Body of pancreas (tissue), 4 donors: ENCODE measurements around the gene PARP16. TPM values are rescaled to one million over a fixed set of nuclear protein-coding genes. Genes with fewer than 3 reads are reported as not detected.

Experiments used
- ATAC-seq: fragments of 150-250 bp; one replicate; pipeline ENCODE4 v1.9.1; 2016
- DNase-seq, 4 donors: peaks; one replicate each; pipeline ENCODE4 v3.0.0-alpha.2; 2019
- H3K27ac ChIP-seq, 4 donors: fragments of 200-600 bp; sonication (generic); 1 replicate in 3 of 4; 2 replicates in 1 of 4; pipeline versions ENCODE4 v1.5.1 to v1.6.1; 2016 to 2019; ENCODE audit warnings: mild to moderate bottlenecking in 1 of 4, mixed read lengths in 1 of 4, moderate library complexity in 1 of 4
- H3K27me3 ChIP-seq, 2 donors: fragments of 200-600 bp; sonication (generic); one replicate each; pipeline ENCODE4 v1.6.0; 2016; ENCODE audit warnings: mild to moderate bottlenecking in 1 of 2
- H3K36me3 ChIP-seq, 2 donors: fragments of 200-600 bp; sonication (generic); replicated peaks in 1 of 2; 2 replicates each; pipeline ENCODE4 v1.5.1; 2016; ENCODE audit warnings: low read depth in 2 of 2; ENCODE audit not compliant: insufficient read depth in 1 of 2
- H3K4me1 ChIP-seq: fragments of 200-600 bp; sonication (generic); one replicate; pipeline ENCODE4 v1.6.0; 2016
- H3K4me3 ChIP-seq, 2 donors: fragments of 200-600 bp; sonication (generic); 1 replicate in 1 of 2; 2 replicates in 1 of 2; pipeline ENCODE4 v1.5.1; 2016 to 2019
- H3K9me3 ChIP-seq, 3 donors: fragments of 200-600 bp; sonication (generic); 1 replicate in 2 of 3; 2 replicates in 1 of 3; pipeline ENCODE4 v1.5.1; 2016
- POLR2A ChIP-seq, 3 donors: fragments of 450-650 bp; IDR thresholded peaks; one replicate each; pipeline ENCODE4 v1.6.1; 2016; ENCODE audit warnings: antibody characterized with exemption in 3 of 3, mild to moderate bottlenecking in 2 of 3
- WGBS, 2 donors: methylation state at CpG; one replicate each; pipeline ENCODE4 v1.1.5; 2017; 5-methylcytosine and 5-hydroxymethylcytosine counted together
- intact Hi-C: fragments of 100-400 bp; cut with DNase I; formaldehyde crosslinking; loops from one replicate; pipeline ENCODE4 v1.15.1; 2023
- total RNA-seq, 2 donors: library from RNA; depleted of rRNA; stranded (reverse); fragments of >200 nt; gene quantifications; one replicate each; pipeline ENCODE4 v1.1.0, GENCODE V29; 2016
- TF ChIP-seq, protein P1 (sequence below), 7 experiments: fragments of 450-650 bp in 4 of 7; fragments of 200-600 bp in 3 of 7; sonication (generic) in 3 of 7; IDR thresholded peaks; one replicate each; pipeline ENCODE4 v1.5.1; 2016 to 2019; ENCODE audit warnings: antibody characterized with exemption in 7 of 7

The PARP16 gene
- total RNA-seq, 2 donors from 2014 or later, result 5.2 to 17.5 TPM

DNA sequence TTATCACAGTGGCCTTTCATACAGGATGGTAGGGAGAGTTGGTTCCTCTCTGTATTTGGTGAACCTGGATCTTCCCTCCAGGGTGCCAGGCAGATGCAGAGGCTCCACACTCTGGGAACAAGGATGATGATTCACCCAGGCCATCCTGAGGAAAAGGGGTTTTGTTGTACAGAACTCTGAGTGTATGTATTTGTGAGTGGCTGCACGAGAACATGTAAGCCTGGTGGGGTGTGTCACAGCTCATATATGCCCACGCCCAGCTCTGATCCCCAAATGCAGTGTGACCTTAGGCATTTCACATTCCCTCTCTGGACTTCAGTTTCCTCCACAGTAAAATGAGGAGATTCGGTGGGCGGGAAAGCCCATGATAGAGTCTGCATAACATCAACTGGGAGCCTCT is 63.8 kb downstream of the PARP16 start:
- DNase-seq, result no peak
- H3K4me3 ChIP-seq, result no peak overlapping the region
- no peak overlapping the region for H3K27ac ChIP-seq
- no peaks in the 10 kb centered on the region for H3K36me3 ChIP-seq
- H3K27me3 ChIP-seq, result no peaks in the 10 kb centered on the region
- no peaks in the 10 kb centered on the region for H3K9me3 ChIP-seq
- no peaks in the 10 kb centered on the region for H3K4me1 ChIP-seq
- TF ChIP-seq, protein P1, sequence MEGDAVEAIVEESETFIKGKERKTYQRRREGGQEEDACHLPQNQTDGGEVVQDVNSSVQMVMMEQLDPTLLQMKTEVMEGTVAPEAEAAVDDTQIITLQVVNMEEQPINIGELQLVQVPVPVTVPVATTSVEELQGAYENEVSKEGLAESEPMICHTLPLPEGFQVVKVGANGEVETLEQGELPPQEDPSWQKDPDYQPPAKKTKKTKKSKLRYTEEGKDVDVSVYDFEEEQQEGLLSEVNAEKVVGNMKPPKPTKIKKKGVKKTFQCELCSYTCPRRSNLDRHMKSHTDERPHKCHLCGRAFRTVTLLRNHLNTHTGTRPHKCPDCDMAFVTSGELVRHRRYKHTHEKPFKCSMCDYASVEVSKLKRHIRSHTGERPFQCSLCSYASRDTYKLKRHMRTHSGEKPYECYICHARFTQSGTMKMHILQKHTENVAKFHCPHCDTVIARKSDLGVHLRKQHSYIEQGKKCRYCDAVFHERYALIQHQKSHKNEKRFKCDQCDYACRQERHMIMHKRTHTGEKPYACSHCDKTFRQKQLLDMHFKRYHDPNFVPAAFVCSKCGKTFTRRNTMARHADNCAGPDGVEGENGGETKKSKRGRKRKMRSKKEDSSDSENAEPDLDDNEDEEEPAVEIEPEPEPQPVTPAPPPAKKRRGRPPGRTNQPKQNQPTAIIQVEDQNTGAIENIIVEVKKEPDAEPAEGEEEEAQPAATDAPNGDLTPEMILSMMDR (IDR thresholded peaks at IDR 0.05), result no peak
- TF ChIP-seq POLR2A (IDR thresholded peaks at IDR 0.05), result no peak
- no peak for ATAC-seq
- WGBS, 2 donors, result 78 to 85% methylated on average over 4 of the region's 4 CpGs
- intact Hi-C loops, result no loop called here

DNA sequence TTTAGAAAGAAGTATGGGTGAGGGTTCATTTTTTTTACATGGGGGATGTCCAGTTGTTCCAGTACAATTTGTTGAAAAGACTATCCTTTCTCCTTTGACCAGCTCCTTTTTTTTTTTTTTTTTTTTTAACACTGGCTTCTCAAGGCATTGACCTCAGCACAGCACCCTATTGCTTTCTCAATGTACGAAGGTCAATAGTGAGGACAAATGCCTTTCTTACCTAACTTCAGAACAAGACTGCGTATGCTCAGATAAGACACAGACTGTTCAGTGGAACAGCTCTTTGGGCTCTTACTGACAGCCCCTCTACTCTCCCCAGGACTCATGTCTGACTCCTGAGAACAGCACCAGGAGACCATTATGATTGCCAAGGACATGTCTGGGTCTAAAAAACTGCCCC is 65.0 kb downstream of the PARP16 start:
- 79 to 84% methylated on average over 2 of the region's 2 CpGs for WGBS, 2 donors
- intact Hi-C loops, result no loop called here

DNA sequence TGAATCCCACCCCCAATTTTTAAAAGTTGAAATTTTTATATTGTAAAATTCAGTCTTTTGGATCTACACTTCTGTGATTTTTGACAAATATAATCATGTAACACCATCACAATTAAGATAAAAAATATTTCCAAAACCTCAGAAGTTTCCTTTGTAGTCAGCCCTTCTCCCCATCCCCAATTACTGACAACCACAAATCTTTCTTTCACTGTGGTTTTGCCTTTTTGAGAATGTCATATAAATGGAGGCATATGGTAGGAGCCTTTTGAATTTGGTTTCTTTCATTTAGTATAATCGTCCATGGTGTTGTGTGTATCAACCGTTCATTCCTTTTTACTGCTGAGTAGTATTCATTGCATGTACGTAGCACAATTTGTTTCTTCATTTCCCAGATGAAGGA is 67.5 kb downstream of the PARP16 start:
- 75 to 80% methylated on average over 3 of the region's 3 CpGs for WGBS, 2 donors
- intact Hi-C loops, result no loop called here
- no peaks in the 10 kb centered on the region for H3K4me1 ChIP-seq
- H3K4me3 ChIP-seq, result no peak overlapping the region
- ATAC-seq (no peak), DNase-seq (no peak)
- no peak overlapping the region for H3K27ac ChIP-seq
- no peaks in the 10 kb centered on the region for H3K36me3 ChIP-seq
- TF ChIP-seq, protein P1 (IDR thresholded peaks at IDR 0.05), result no peak
- H3K9me3 ChIP-seq, result no peaks in the 10 kb centered on the region
- no peaks in the 10 kb centered on the region for H3K27me3 ChIP-seq

More for the DNA sequence above, 65.0 kb downstream of the PARP16 start:
- Histone ChIP-seq H3K27ac (no peak overlapping the region), H3K9me3 (no peaks in the 10 kb centered on the region), H3K27me3 (no peaks in the 10 kb centered on the region), H3K4me3 (no peak overlapping the region), H3K36me3 (no peaks in the 10 kb centered on the region), H3K4me1 (no peaks in the 10 kb centered on the region)
- DNase-seq (no peak), ATAC-seq (no peak)
- TF ChIP-seq, protein P1 (IDR thresholded peaks at IDR 0.05), result no peak
- no peak for TF ChIP-seq POLR2A (IDR thresholded peaks at IDR 0.05)

DNA sequence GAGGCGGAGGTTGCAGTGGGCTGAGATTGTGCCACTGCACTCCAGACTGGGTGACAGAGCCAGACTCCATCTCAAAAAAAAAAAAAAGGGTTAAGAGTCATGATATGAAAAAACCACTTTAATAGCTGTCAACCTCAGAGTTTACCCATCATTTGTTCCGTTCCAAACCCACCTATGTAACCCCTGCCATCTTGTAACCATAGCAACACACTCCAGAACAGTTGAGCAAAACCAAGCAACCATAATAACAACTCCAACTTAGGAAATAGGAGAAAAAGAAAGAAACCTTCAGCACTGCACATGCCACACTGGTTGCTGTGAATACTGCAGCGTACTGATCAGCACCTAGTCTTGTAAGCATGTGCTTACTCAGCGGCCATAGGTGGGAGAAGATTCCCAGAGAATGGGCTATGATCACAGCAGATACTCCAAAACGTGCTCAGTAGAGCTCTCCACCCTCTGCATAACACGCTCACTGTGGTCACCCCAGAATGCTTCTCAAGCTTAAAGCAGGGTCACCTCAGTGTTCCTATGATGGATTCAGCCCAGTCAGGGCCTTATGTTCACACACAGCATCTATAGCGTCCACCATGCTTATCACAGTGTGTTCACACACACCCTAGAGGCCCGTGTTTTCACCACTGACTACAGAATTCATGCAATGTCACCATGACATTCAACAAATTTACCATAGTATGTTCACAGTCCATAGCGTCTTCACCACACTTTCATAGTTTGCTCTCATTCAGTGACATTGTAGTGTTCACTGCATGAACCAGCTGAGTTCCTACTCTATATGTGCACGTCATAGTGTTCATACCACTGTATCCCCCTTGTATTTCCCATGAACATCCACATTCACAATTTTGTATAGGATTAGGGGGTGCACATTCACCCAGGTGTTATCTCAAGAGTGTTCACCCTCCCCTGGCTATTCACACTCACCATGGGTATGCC is 68.9 kb downstream of the PARP16 start:
- no peaks in the 10 kb centered on the region for H3K4me1 ChIP-seq
- WGBS, 2 donors, result 70 to 72% methylated on average over 10 of the region's 10 CpGs
- DNase-seq (no peak), ATAC-seq (no peak)
- no peak for TF ChIP-seq POLR2A (IDR thresholded peaks at IDR 0.05)
- TF ChIP-seq, protein P1 (IDR thresholded peaks at IDR 0.05), result no peak
- H3K27ac ChIP-seq, result no peak overlapping the region
- H3K27me3 ChIP-seq, result no peaks in the 10 kb centered on the region
- H3K9me3 ChIP-seq, result no peaks in the 10 kb centered on the region
- intact Hi-C loops, result no loop called here
- H3K4me3 ChIP-seq, result no peak overlapping the region
- H3K36me3 ChIP-seq, result no peaks in the 10 kb centered on the region

DNA sequence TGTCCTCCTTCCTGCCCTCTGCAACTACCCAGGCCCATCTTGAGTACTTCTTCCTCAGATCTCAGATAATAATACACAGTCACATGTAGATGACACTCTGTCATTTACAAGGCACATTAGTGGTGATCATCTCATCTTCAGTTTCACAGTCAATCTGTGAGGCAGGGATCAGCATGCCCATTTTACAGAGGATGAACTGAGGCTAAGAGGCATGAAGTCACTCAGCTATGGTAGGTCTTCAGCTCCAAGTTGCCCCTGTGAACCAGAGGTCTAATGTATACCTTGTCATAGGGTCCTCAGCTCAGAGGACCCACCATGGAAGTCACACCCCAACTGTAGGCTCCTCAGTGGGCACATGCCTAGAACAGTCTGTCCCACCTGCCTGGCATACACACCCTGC is 71.2 kb downstream of the PARP16 start:
- Histone ChIP-seq H3K4me1 (no peaks in the 10 kb centered on the region), H3K36me3 (no peaks in the 10 kb centered on the region), H3K4me3 (no peak overlapping the region), H3K9me3 (no peaks in the 10 kb centered on the region), H3K27me3 (no peaks in the 10 kb centered on the region), H3K27ac (no peak overlapping the region)
- ATAC-seq, result no peak
- TF ChIP-seq, protein P1 (IDR thresholded peaks at IDR 0.05), result no peak
- no peak for TF ChIP-seq POLR2A (IDR thresholded peaks at IDR 0.05)
- intact Hi-C loops, result no loop called here
- no peak for DNase-seq
